Inferior parietal cortex (tissue), 1 donor: ENCODE results near the gene ZNF680.
A peak's percentile ranks its signal among the peaks of the same experiment; 100 is the strongest.
"Not testable (repeated sequence)": the region's sequence is repeated elsewhere in the genome, so short reads cannot be mapped to it uniquely, and the experiment has no call there.

Experiments
- DNase-seq: peaks from one replicate; pipeline ENCODE4 v3.0.0-alpha.2; 2016; ENCODE audit errors: extremely low spot score

The ZNF680 gene

GRCh38 chr7:64557601-64558322 lies 5.1 kb downstream of the ZNF680 start:
- DNase-seq = no peak

DNA sequence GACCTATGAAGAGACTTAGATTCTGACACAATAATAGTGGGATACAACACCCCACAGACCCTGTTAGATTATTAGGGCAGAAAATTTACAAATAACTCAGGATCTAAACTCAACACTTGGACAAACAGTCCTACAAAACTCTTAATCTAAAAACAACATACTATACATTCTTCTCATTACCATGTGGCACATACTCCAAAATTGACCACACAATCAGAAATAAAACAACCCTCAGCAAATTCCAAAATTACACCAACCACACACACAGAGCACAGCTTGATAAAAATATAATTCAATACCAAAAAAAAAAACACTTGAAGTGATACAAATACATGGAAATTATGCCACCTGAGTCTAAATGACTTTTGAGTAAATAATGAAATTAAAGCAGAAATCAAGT lies 7.8 kb downstream of the ZNF680 start:
- no peak for DNase-seq

DNA sequence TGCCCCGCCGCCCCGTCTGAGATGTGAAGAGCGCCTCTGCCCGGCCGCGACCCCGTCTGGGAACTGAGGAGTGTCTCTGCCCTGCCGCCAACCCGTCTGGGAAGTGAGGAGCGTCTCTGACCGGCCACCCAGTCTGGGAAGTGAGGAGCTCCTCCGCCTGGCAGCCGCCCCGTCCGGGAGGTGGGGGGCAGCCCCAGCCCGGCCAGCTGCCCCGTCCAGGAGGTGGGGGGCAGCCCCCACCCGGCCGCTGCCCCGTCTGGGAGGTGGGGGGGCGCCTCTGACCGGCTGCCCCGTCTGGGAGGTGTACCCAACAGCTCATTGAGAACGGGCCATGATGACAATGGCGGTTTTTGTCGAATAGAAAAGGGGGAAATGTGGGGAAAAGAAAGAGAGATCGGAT lies 8.7 kb downstream of the ZNF680 start:
- not testable (repeated sequence) for DNase-seq

- peak; percentile 23 for DNase-seq
Observed at GRCh38 chr7:64551375-64552142, 11.3 kb downstream of the ZNF680 start.

DNA sequence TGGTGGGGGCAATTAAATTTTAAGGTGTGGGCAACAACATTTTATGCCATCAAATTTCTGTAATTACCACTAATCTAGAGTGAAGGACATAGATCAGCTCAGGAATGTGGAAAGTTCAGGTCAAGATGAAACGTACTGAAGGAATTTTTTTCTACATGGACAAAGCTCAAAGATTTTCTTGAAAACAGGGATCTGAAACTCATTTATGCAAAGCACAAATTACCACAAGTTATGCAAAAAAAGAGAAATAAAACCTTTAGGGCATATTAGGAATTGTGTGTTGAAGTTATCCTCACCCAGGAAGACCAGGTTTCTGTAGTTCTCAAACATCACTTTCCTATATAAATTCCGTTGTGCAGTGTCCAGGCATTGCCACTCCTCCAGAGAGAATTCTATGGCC lies 18.9 kb downstream of the ZNF680 start:
- DNase-seq = no peak

DNA sequence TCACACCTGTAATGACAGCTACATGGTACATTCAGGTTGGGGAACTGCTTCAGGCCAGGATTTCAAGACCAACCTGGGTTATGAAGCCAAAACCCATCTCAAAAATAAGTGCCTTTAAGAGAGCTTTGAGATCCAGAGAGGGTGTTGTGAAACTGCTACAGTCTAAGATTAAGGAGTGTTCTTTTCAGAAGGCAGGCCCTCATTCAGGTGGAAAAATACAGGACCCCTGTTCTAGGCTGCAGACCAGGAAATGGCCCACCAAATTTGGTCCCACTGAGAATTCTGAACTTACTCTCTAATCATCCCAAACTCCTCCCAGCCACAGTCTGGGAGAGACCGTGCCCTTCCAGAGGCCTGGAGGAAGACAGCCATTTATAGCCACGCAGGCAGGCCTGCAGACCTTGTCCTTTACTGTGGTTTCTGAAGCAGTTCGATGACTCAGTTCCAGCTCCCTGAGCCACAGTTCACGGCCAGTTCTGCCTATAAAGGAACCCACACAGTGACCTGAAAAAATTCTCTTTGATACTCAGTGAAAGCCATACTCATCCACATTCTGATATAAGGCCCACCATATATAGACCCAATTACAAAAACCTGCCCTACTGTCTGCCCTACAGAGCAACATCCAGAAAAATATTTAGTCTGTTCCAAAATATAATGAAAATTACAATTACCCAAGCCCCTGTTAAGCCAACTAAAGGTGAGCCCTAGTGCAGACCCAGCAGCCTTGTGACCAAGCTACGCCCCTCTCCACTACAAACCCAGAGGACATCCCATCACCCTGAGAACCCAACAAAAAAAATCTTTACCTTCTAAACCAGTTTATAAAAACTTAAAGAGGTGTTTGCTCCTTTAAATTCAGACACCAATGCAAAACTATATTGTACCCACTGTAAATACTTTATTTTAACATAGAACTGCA lies 21.2 kb downstream of the ZNF680 start:
- DNase-seq = no peak

GRCh38 chr7:64533756-64534155 lies 29.1 kb downstream of the ZNF680 start:
- DNase-seq = no peak

GRCh38 chr7:64528770-64529169 lies 34.1 kb downstream of the ZNF680 start:
- DNase-seq = no peak

GRCh38 chr7:64521409-64521984 lies 41.4 kb downstream of the ZNF680 start:
- no peak for DNase-seq

DNA sequence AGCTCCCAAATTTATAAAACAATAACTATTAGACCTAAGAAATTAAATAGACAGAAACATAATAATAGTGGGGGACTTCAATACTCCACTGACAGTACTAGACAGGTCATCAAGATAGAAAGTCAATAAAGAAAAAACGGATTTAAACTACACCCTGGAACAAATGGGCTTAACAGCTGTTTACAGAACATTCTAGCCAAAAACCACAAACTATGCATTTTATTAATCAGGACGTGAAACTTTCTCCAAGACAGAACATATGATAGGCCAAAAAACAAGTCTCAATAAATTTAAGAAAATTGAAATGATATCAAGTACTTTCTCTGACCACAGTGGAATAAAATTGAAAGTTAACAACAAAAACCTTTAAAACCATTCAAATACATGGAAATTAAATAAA lies 46.4 kb downstream of the ZNF680 start:
- no peak for DNase-seq

- no peak for DNase-seq
Observed at GRCh38 chr7:64515781-64516180, 47.1 kb downstream of the ZNF680 start.

GRCh38 chr7:64515330-64515729 lies 47.5 kb downstream of the ZNF680 start:
- DNase-seq = no peak

DNA sequence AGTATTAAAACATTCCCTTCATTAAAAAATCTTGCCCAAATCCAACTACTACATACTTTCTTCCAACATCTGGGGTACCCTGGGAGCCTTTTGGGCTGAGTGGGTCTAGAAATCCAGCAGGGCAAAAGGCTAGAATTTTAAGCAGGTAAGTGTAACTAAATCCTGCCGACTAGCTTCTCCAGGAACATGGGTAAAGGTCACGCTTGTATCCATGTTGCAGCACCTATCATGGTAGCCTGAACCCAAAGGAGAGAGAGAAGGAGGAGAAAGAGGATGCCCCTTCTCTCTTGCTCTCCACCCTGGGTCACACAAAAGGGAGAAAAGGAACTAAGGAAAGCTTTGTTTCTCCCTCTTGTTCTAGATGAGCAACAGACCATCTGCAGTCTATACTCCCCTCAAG lies 53.3 kb downstream of the ZNF680 start:
- DNase-seq = no peak

DNA sequence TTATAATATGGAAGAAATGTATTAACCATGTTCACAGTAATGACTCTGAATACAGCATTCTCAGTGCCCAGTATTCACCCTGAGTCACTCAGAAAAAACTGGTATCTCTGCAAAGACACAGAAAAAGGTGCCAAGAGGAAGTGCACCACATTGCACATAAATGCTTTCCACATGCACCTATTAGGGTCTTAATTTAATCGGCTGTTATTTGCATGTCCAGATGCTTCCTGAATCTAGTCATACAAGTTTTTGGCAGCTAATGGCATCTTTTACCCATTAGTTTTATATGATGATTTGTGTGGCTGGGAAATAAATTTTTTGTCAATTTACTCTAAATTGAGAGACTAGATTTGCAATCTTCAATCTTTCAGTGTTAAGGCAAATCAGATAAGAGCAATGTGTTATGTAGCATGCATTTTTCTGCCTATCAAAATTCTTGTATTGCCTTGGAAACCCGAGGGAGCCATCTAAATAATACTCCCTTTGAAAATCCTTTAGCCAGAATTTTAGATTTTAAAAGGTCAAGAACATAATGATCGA lies 58.2 kb downstream of the ZNF680 start:
- no peak for DNase-seq

DNA sequence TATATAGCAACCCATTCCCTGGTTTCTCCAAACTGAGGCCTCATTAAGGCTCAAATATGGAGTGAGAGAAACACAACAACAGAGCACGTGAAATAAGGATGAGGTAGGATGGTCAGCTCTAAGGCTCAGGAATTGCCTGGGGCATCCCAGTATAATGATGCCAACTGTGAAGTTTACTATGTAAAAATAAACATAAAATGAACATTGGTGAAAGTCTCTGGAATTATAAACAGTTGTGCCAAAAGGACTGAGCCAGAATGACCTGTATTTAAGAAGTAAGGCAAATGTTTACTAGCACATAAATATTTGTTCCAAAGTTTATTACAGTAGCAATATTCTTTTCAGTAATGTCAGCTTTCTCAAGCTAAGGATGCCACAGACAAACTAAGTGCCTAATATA lies 64.6 kb downstream of the ZNF680 start:
- no peak for DNase-seq

- DNase-seq = no peak
Observed at GRCh38 chr7:64494912-64495461, 67.9 kb downstream of the ZNF680 start.

DNA sequence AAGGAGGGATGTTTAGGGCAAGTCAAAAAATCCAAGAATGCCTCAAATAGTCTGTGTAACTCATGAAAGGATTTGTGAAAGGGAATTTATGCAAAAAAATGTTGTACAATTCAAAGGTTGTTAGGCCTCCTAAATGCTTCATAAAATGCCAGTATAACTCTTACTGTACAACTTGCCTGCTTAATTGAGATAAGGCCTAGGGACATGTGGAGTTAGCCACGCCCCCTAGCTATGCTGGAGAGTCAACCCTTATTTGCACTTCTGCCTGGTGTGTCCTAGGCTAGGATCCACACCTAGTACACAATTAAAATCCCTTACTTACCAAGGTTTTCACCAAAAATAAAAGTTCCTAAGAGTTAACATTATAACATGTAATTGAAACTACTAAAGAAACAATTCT lies 77.2 kb downstream of the ZNF680 start:
- DNase-seq = no peak
